Osteoblast (primary cell): ENCODE results near the gene CFAP99. TPM values are rescaled to one million over a fixed set of nuclear protein-coding genes. Genes with fewer than 3 reads are reported as not detected.

ENCODE experiments used
- DNase-seq: peaks from one replicate; pipeline ENCODE4 v3.0.0; 2011; ENCODE audit warnings: low spot score, mixed read lengths; ENCODE audit not compliant: insufficient read length; ENCODE audit errors: missing footprints
- H2AFZ ChIP-seq: 2 replicates; pipeline ENCODE4 v1.6.0; 2011; ENCODE audit warnings: mild to moderate bottlenecking, low read length
- H3K27ac ChIP-seq: 2 replicates; pipeline ENCODE4 v1.5.1; 2011; ENCODE audit warnings: mild to moderate bottlenecking, low read depth, low read length, moderate library complexity
- H3K27me3 ChIP-seq: 2 replicates; pipeline ENCODE4 v1.6.0; 2012; ENCODE audit warnings: mild to moderate bottlenecking, control low read depth, inconsistent platforms, low read length, moderate library complexity; ENCODE audit not compliant: insufficient read depth
- H3K36me3 ChIP-seq: 2 replicates; pipeline ENCODE4 v1.5.1; 2011; ENCODE audit warnings: mild to moderate bottlenecking, low read length, control low read depth, moderate library complexity; ENCODE audit not compliant: insufficient read depth
- H3K4me1 ChIP-seq: 2 replicates; pipeline ENCODE4 v1.5.1; 2011; ENCODE audit warnings: mild to moderate bottlenecking, low read length, control low read depth, moderate library complexity; ENCODE audit not compliant: insufficient read depth
- H3K4me2 ChIP-seq: 2 replicates; pipeline ENCODE4 v1.6.0; 2011; ENCODE audit warnings: mild to moderate bottlenecking, low read length; ENCODE audit not compliant: insufficient read depth
- H3K4me3 ChIP-seq: fragments of 200-600 bp; sonication (generic); 3 replicates; pipeline ENCODE4 v1.5.1; 2012; ENCODE audit warnings: mild to moderate bottlenecking, low read length, inconsistent platforms; ENCODE audit not compliant: insufficient read depth
- H3K79me2 ChIP-seq: 2 replicates; pipeline ENCODE4 v1.6.0; 2012; ENCODE audit warnings: mild to moderate bottlenecking, low read length, control low read depth, inconsistent platforms; ENCODE audit not compliant: insufficient read depth
- H3K9me3 ChIP-seq: 2 replicates; pipeline ENCODE4 v1.5.1; 2011; ENCODE audit warnings: low read depth, low read length, control low read depth
- H4K20me1 ChIP-seq: 2 replicates; pipeline ENCODE4 v1.6.0; 2012; ENCODE audit warnings: mild to moderate bottlenecking, low read length, control low read depth; ENCODE audit not compliant: insufficient read depth
- total RNA-seq: library from RNA; depleted of rRNA; stranded (reverse); fragments of >200 nt; gene quantifications from 2 replicates; pipeline ENCODE4 v1.2.3, GENCODE V29; 2012
- TF ChIP-seq, protein P1 (sequence below): IDR thresholded peaks from 2 replicates; pipeline ENCODE4 v1.5.1; 2011; ENCODE audit warnings: mild to moderate bottlenecking, low read depth, low read length, moderate library complexity; ENCODE audit errors: extremely low read depth

Gene CFAP99
- total RNA-seq, 1 donor = under 0.01 TPM

GRCh38 chr4:2486981-2487380, 68.2 kb downstream of the CFAP99 start:
- Histone ChIP-seq H4K20me1 (peaks cover 79% of the 10 kb centered on the region), H3K4me3 (no peak overlapping the region), H3K36me3 (peaks cover 17% of the 10 kb centered on the region), H3K4me1 (peaks cover 18% of the 10 kb centered on the region), H3K4me2 (no peak overlapping the region), H3K27ac (no peak overlapping the region), H3K27me3 (no peaks in the 10 kb centered on the region), H2AFZ (no peak overlapping the region), H3K9me3 (no peaks in the 10 kb centered on the region), H3K79me2 (peaks cover 98% of the 10 kb centered on the region)
- TF ChIP-seq, protein P1, sequence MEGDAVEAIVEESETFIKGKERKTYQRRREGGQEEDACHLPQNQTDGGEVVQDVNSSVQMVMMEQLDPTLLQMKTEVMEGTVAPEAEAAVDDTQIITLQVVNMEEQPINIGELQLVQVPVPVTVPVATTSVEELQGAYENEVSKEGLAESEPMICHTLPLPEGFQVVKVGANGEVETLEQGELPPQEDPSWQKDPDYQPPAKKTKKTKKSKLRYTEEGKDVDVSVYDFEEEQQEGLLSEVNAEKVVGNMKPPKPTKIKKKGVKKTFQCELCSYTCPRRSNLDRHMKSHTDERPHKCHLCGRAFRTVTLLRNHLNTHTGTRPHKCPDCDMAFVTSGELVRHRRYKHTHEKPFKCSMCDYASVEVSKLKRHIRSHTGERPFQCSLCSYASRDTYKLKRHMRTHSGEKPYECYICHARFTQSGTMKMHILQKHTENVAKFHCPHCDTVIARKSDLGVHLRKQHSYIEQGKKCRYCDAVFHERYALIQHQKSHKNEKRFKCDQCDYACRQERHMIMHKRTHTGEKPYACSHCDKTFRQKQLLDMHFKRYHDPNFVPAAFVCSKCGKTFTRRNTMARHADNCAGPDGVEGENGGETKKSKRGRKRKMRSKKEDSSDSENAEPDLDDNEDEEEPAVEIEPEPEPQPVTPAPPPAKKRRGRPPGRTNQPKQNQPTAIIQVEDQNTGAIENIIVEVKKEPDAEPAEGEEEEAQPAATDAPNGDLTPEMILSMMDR = no peak
- DNase-seq = peak; percentile 55

DNA sequence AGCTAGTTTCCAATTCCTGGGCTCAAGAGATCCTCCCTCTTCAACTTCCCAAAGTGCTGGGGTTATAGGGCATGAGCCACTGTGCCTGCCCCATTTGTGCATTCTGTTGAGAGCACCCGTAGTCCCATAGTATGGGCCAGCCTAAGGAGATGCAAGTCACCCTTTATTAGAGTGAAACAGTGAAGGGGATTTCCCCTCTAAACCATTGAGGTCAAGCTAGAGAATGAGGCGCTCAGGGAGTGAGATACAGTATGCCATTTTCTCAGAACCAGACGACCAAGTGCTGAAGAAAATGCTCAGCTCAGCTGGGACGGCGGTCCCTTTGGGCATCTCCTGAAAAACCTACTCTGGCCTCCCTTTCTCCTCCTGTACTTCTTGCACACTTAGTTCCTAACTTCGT, 68.9 kb downstream of the CFAP99 start:
- H3K9me3 ChIP-seq = no peaks in the 10 kb centered on the region
- no peak for DNase-seq
- no peak overlapping the region for H3K4me2 ChIP-seq
- no peaks in the 10 kb centered on the region for H3K27me3 ChIP-seq
- no peak overlapping the region for H3K27ac ChIP-seq
- H3K79me2 ChIP-seq = peaks cover 98% of the 10 kb centered on the region
- H3K4me1 ChIP-seq = peaks cover 17% of the 10 kb centered on the region
- peaks cover 78% of the 10 kb centered on the region for H4K20me1 ChIP-seq
- TF ChIP-seq, protein P1 = no peak
- H3K36me3 ChIP-seq = peaks cover 23% of the 10 kb centered on the region
- H2AFZ ChIP-seq = no peak overlapping the region
- no peak overlapping the region for H3K4me3 ChIP-seq

DNA sequence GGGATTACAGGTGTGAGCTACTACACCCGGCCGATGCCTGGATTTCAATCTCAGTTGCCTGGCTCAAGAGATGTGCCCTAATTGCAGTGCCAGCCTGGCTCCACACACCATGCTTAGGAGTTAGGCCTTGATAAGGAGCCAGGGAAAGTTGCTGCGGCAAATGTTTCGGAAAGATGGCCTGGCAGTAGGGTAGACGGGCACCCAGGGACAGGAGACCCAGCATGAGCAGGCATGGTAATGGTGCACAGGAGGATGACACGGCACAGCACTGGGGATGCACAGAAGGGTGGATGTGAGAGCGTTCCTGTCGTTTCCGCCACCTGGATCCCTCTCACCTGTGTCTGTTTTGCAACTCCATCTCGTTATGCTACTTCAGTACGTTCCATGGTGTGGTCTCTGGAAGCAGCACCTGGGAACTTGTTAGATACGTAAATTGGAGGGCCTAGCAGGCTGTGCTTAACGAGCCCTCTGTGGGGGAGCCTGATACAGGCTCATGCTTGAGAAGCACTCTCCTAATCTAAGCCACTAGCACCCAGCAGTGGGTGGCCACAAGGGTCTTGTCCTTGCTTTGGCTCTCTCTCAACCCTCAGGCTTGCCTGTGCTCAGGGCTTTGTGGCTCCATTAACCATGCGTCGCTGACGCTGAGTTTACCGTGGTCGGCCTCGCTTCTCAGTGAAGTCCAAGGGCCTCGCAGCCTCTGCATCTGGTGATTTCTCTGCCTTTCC, 70.5 kb downstream of the CFAP99 start:
- no peak overlapping the region for H3K27ac ChIP-seq
- no peaks in the 10 kb centered on the region for H3K27me3 ChIP-seq
- H3K4me1 ChIP-seq = peaks cover 12% of the 10 kb centered on the region
- H2AFZ ChIP-seq = no peak overlapping the region
- H3K79me2 ChIP-seq = peaks cover 97% of the 10 kb centered on the region
- peaks cover 31% of the 10 kb centered on the region for H3K36me3 ChIP-seq
- peak; percentile 48 for DNase-seq
- no peaks in the 10 kb centered on the region for H3K9me3 ChIP-seq
- no peak overlapping the region for H3K4me3 ChIP-seq
- H4K20me1 ChIP-seq = peaks cover 73% of the 10 kb centered on the region
- TF ChIP-seq, protein P1 = no peak
- H3K4me2 ChIP-seq = no peak overlapping the region

DNA sequence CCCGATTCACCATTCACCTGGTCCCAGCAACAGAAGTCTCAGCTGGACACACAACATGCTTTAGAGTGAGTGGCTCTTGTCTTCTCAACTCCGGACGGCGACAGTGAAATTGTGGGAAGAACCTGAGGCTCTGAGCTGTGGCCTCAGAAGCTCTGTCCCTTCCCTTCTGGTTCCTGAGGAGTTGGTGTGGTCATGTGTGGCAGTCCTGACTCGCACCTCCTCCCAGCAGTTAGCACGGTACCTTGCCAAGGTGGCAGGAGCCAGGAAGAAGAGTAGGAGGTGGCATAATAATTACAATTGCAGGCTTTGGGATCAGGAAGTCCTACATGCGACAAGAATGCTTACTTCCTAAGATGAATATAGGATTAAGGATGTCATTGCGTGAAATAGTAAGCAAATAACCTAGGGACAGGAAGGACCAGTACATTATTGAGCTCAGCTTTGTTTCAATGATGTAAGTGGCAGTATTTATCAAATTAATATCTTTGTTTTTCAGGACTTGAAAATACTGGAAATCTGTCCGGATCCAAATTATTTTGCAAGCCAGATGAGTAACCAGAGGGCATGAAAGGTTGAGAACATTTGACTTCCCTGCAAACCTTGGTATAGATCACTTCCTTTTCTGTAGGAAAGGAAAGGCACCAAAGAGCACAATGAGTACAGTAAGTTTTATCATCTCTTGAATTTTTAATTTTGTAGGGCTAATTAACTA, 71.2 kb downstream of the CFAP99 start:
- H3K36me3 ChIP-seq = peaks cover 31% of the 10 kb centered on the region
- H3K79me2 ChIP-seq = peaks cover 91% of the 10 kb centered on the region
- no peak overlapping the region for H2AFZ ChIP-seq
- H4K20me1 ChIP-seq = peaks cover 69% of the 10 kb centered on the region
- H3K4me3 ChIP-seq = no peak overlapping the region
- DNase-seq = peak; percentile 39
- no peaks in the 10 kb centered on the region for H3K27me3 ChIP-seq
- TF ChIP-seq, protein P1 = no peak
- no peaks in the 10 kb centered on the region for H3K9me3 ChIP-seq
- peaks cover 12% of the 10 kb centered on the region for H3K4me1 ChIP-seq
- peak overlapping the region; percentile 59 for H3K27ac ChIP-seq
- no peak overlapping the region for H3K4me2 ChIP-seq
